Activated gamma-delta T cell treated with Interleukin-2 at 50 U/mL for 16 hours (primary cell): ENCODE results near the gene TUBB2B.

ENCODE experiments used
- DNase-seq: peaks from one replicate; pipeline ENCODE4 v3.0.0-alpha.2; 2020

The TUBB2B gene

GRCh38 chr6:3227363-3228045, at the start of gene TUBB2B:
TUBB2B (minus strand) TSS chr6:3227653; CDS start chr6:3227543, 110 bp downstream.
- DNase-seq = no peak

GRCh38 chr6:3277251-3277650, 49.8 kb upstream of the TUBB2B start:
- no peak for DNase-seq

- no peak for DNase-seq
Measured at GRCh38 chr6:3276174-3277167, 49.0 kb upstream of the TUBB2B start.

DNA sequence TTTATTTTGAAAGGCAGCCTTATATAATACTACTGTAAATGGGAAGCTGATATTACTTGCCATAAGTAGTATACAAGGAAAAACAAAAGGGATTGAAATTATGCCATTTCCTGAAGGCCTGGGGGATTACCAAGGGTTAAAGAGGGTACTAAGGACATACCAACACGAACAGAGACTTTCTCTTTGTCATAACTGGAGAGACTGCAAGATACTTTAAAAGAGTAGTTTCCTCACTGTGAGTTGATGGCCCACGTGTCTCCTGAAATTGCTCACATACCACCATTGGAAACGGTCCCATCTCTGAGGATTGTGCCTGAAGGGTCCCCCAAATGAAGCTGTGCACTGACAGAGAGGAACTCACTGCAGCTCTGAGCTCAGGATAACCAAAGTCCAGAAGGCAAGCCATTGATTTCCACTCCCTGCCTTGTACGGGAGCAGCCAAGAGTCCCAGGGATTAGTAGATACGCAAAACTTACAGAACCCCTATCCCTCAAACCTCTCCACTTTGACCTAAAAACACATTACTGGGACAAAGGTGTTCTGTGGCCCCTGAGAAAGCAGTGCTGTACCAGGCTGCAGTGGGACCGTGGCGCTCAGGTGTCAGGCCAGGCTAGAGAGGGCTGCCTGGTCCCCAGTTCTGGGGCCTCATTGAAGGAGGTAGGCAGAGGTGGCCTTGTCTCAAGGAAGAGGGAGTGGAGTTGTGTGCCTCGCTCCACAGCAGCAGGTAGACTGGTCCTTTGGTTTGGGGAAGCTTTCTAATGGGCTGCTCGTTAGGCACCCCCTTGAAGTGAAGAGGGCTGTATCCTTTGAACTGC, 46.5 kb upstream of the TUBB2B start:
- no peak for DNase-seq

- no peak for DNase-seq
Measured at GRCh38 chr6:3272911-3273547, 45.6 kb upstream of the TUBB2B start.

- no peak for DNase-seq
Measured at GRCh38 chr6:3271756-3272155, 44.3 kb upstream of the TUBB2B start.

- no peak for DNase-seq
Measured at GRCh38 chr6:3270258-3270657, 42.8 kb upstream of the TUBB2B start.

DNA sequence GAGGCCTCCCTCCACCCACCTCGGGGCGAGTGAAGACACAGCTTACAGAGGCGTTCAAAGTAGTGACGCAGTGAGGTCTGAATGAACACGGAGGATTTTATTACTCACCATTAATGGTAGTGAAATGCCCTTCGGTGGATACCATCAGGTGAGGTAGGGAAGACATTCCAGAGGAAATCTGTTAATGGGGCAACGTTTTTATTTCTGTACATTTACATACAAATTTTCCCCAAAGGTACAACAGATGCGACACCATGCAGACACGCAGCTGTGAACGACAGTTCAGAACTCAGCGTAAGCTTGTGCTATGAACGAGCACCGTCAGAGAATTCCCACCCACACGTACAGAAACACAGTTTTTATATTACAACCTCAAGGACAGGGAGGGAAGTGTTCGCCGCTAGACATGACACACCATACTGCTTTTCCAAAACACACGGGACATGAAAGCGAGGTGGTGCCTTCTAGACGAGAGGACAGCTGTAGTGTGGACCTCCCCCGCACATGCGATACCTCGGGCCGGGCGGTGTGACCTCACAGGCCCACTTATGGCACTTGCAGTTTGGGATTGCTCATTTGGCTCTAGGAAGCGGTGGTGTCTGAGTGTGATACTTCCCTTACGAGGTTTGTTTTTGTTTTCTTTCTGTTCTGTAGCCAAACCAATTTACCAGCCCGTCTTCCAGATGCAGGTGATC, 42.0 kb upstream of the TUBB2B start:
- DNase-seq = no peak

- DNase-seq = no peak
Measured at GRCh38 chr6:3268680-3269079, 41.2 kb upstream of the TUBB2B start.

GRCh38 chr6:3267162-3267561, 39.7 kb upstream of the TUBB2B start:
- DNase-seq = no peak

- DNase-seq = no peak
Measured at GRCh38 chr6:3266170-3266569, 38.7 kb upstream of the TUBB2B start.

DNA sequence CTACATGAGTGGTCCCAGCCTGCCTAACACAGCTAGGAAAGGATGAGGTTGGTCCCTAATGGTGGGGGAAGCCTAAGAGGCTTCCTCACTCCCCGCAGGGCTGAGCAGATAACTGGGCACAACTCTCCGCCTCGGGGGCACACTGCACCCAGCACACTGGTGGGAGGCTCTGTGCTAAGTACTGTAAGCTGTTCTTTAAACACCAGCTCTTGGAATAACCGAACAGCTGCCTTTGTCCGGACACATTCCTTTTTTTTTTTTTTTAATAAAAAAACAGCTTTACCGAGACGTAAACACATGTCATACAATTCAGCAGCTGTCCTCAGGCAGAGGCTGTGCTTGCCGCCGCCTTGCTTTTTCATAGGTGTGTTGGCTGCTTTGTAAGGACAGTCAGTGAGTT, 38.2 kb upstream of the TUBB2B start:
- no peak for DNase-seq

DNA sequence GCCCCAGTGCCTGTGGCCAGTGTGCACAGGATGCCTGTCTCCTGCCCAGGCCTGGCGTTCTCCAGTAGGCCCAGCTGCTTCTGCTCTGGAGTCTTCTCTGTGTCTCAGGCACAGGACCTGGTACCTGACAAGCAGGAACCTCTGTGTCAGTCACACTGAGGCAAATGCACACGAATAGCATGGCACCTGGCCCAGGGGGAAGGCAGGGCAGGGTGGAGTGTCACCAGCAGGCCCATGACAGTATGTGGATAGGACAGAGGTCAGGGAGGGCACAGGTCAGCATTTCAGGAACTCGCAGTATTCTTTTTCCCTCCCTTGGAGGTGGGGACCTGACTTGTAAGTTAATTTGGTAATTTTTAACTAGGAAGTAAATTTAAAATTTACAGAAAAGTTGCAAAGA, 36.9 kb upstream of the TUBB2B start:
- DNase-seq = no peak

DNA sequence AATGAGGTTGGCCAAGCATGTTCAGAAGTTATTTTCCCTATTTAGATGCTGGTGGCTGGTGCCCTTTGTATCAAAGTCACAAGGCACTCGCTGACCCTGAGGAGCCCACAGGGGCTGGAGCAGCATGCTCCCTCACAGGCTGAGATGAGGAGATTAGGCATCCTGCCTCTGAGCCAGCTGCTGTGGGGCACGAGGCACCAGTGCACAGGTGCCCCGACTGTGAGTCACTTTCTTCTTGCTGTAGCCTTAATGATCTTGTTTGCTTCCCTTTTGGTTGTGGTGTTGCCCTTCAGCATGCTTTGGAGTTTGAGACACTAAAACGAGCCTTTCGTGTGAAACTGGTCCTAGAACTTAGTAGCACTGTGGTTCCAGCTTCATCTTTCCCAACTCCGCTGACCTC, 35.6 kb upstream of the TUBB2B start:
- no peak for DNase-seq

DNA sequence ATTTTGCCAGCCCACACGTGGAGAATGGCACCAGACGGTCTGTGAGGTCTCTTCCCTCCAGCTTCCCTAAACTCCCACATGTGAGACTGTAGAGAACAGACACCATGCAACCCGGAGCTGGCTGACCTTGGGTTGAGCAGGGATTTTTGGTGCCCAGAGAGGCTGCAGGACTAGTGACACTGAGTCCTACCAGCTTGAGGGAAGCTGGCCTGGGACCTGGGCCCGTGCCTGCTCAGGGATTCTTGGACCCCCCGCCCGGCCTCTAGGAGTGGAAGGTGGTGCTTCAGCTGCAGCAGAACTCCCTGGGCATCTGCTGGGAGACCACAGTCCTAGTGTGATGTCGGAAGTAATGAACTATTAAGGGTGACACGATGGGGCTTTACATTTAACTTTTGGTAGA, 34.5 kb upstream of the TUBB2B start:
- no peak for DNase-seq

DNA sequence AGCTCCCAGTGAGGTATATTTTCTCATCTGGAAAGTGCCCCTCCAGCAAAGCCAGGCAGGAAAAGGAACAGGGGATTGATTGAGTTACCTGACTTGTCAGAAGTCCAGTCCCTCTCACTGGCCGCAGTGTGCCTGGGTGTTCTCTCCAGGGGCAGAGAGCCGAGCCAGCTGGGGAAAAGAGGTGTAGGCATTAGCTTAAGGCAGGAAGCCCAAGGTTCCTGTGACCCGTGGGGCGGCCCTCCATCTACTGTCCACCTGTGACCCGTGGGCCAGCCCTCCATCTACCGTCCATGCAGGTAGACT, 34.0 kb upstream of the TUBB2B start:
- no peak for DNase-seq

DNA sequence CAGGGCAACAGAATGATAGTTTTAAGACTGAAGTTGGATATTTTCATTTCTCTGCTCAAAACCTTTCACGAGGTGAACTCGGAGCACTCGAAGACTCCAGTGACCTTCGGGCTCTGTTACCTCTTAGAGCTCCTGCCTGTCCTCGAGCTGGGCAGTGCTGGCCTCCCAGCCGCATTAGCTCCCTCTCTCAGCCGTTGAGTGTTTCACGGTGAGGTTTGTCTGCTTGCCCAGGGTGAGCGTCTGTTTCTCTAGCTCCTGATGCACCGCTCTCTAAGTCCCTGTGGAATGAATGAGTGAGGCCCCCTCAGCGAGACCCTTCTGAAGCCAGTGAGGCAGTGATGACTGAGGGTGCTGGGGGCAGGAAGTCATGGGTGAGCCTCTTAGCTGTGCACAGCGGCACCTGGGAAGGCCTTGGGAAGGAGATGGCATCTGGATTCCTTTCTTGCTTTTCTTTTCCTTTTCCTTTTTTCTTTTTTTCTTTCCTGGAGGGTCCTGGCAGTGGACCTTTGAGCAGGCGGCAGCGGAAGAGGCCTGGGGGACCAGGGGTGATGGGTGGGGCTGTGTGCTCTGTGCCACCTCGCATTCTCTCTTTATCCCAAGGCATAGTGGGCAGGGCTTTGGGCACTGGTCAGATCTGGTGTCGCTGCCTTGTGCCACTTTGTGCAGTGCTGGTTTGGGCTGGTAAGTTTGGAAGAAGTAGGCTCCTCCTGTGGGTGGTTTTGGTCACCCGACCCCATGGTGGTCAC, 33.5 kb upstream of the TUBB2B start:
- no peak for DNase-seq

GRCh38 chr6:3260296-3260695, 32.8 kb upstream of the TUBB2B start:
- no peak for DNase-seq

GRCh38 chr6:3259491-3259958, 32.1 kb upstream of the TUBB2B start:
- DNase-seq = peak; percentile 17

DNA sequence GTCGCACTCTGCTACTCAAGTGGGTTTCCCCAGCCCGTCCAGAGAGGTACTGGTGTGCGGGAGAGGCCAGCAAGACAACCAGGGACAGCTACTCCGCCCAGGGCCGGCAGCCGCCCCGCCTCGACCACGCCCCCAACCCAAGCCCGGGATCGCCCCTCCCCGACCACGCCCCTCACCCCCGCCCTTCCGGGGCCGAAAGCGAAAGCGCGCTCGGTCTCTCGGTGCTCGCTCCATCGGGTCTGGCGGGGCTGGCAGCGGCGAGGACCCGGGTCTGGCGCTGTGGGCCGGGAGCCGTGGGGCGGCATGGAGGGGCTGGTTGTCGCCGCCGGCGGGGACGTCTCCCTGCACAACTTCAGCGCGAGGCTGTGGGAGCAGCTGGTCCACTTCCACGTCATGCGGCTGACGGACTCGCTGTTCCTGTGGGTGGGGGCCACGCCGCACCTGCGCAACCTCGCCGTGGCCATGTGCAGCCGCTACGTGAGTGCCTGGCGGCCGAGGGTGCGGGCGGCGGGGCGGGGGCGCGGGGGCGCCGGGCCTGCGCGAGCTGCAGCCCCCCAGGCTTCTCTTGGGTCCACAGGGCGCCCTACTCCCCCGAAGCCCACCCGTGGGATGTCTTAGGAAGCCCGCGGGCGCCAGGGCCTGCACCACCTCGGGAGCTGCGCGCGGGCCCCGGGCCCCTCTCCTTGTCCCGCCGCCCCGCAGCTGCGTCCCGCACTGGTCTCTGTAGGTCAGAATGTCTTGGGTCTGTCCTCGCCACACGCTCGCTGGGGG, 31.5 kb upstream of the TUBB2B start, which contains the start of gene PSMG4:
PSMG4 (plus strand) TSS at position 228 of the 771 bp plus-strand sequence; CDS start at position 304, 76 bp downstream.
- peak; percentile 94 for DNase-seq
